GM12878 (cell line): Measurements from ENCODE around the gene LRRFIP2. TPM values are rescaled to one million over a fixed set of nuclear protein-coding genes. Genes with fewer than 3 reads are reported as not detected.
A peak's percentile ranks its signal among the peaks of the same experiment; 100 is the strongest.

Source experiments
- ATAC-seq: fragments of 200-7000 bp; cut with Tn5 transposase; 3 replicates; pipeline ENCODE4 v1.9.1; 2020; ENCODE audit warnings: mild to moderate bottlenecking, moderate library complexity
- BruUV-seq: library from RNA; stranded (reverse); fragments of 400-500 nt; replicated peaks from 2 replicates; lab custom pipeline; 2021; lab: Mats Ljungman, UMichigan
- CTCF ChIA-PET: fragments of 300-600 bp; sonication (Branson Sonifier 250); formaldehyde crosslinking; extraction: SDS; loops from one replicate; lab custom pipeline; 2021; ENCODE audit warnings: inconsistent platforms; lab: Yijun Ruan, JAX
- POLR2A ChIA-PET: fragments of 350-600 bp; formaldehyde crosslinking; extraction: SDS; loops from one replicate; lab custom pipeline; 2021; ENCODE audit warnings: inconsistent platforms; lab: Charles Lee
- RAD21 ChIA-PET: fragments of 300-600 bp; sonication (Branson Sonifier 250); formaldehyde crosslinking; loops from one replicate; lab custom pipeline; 2023; ENCODE audit warnings: antibody characterized with exemption; ENCODE audit not compliant: unreplicated experiment; lab: Charles Lee
- SMC1A ChIA-PET: fragments of 300-600 bp; sonication (Branson Sonifier 250); formaldehyde crosslinking; loops from one replicate; lab custom pipeline; 2023; ENCODE audit not compliant: unreplicated experiment, uncharacterized antibody; lab: Charles Lee
- DNase-seq: peaks from one replicate; pipeline ENCODE4 v3.0.0-alpha.2; 2011; ENCODE audit warnings: low read depth, low spot score
- FAIRE-seq: peaks from 3 replicates; lab custom pipeline; 2011; peaks lifted over from hg19 to GRCh38; lab: Jason Lieb, UNC
- H2AFZ ChIP-seq: 2 replicates; pipeline ENCODE4 v1.6.0; 2011; ENCODE audit warnings: low read depth, low read length, control low read depth; ENCODE audit not compliant: control insufficient read depth
- H3K27ac ChIP-seq: 2 replicates; pipeline ENCODE4 v1.5.1; 2011; ENCODE audit warnings: control low read depth; ENCODE audit not compliant: control insufficient read depth, insufficient read depth
- H3K27me3 ChIP-seq, 2 experiments: replicated peaks in 1 of 2; 2 replicates each; pipeline versions ENCODE4 v1.6.0 to v1.6.1; 2011; ENCODE audit warnings: low read length in 1 of 2; ENCODE audit not compliant: control insufficient read depth in 2 of 2, insufficient read depth in 2 of 2
- H3K36me3 ChIP-seq, 2 experiments: 2 replicates each; pipeline ENCODE4 v1.5.1; 2011; ENCODE audit warnings: low read length in 1 of 2; ENCODE audit not compliant: control insufficient read depth in 2 of 2, insufficient read depth in 2 of 2
- H3K4me1 ChIP-seq: 2 replicates; pipeline ENCODE4 v1.6.1; 2011; ENCODE audit warnings: mild to moderate bottlenecking, low read length, moderate library complexity, mixed read lengths; ENCODE audit not compliant: control insufficient read depth, insufficient read depth
- H3K4me2 ChIP-seq: 2 replicates; pipeline ENCODE4 v1.6.0; 2011; ENCODE audit warnings: control low read depth; ENCODE audit not compliant: control insufficient read depth, insufficient read depth
- H3K4me3 ChIP-seq: fragments of 200-600 bp; sonication (generic); 2 replicates; pipeline ENCODE4 v1.5.1; 2016
- H3K79me2 ChIP-seq: 2 replicates; pipeline ENCODE4 v1.6.0; 2011; ENCODE audit warnings: low read length; ENCODE audit not compliant: control insufficient read depth, insufficient read depth
- H3K9ac ChIP-seq: 2 replicates; pipeline ENCODE4 v1.8.0; 2011; ENCODE audit warnings: low read length, control low read depth, mixed read lengths; ENCODE audit not compliant: control insufficient read depth, insufficient read depth
- H3K9me3 ChIP-seq: replicated peaks from 3 replicates; pipeline ENCODE4 v1.5.1; 2011; ENCODE audit warnings: mild to moderate bottlenecking, low read length; ENCODE audit not compliant: control insufficient read depth, insufficient read depth
- H4K20me1 ChIP-seq: 2 replicates; pipeline ENCODE4 v1.6.0; 2011; ENCODE audit not compliant: control insufficient read depth, insufficient read depth
- BRCA1 ChIP-seq: IDR thresholded peaks from 2 replicates; pipeline ENCODE4 v1.6.1; 2011; ENCODE audit warnings: low read depth, low read length, improper control_type of control experiment
- HDAC2 ChIP-seq: fragments of 200-600 bp; sonication (generic); IDR thresholded peaks from 2 replicates; pipeline ENCODE4 v1.6.1; 2017
- MEF2B ChIP-seq: fragments of 450-650 bp; IDR thresholded peaks from 2 replicates; pipeline ENCODE4 v1.6.1; 2018; ENCODE audit warnings: mild to moderate bottlenecking, moderate library complexity; ENCODE audit not compliant: partially characterized antibody, poor library complexity, severe bottlenecking
- MXI1 ChIP-seq: fragments of 150-350 bp; IDR thresholded peaks from 2 replicates; pipeline ENCODE4 v1.6.1; 2011; ENCODE audit warnings: low read depth, mild to moderate bottlenecking, inconsistent platforms, low read length, improper control_type of control experiment
- NFXL1 ChIP-seq: fragments of 450-650 bp; IDR thresholded peaks from 2 replicates; pipeline ENCODE4 v1.6.1; 2017; ENCODE audit warnings: antibody characterized with exemption, mild to moderate bottlenecking, borderline replicate concordance
- NRF1 ChIP-seq: conservative IDR thresholded peaks from 2 replicates; pipeline ENCODE4 v1.6.1; 2011; ENCODE audit warnings: mild to moderate bottlenecking, low read depth, low read length, improper control_type of control experiment
- in situ Hi-C: fragments of 300-500 bp; cut with MboI; formaldehyde crosslinking; loops from 9 replicates; pipeline ENCODE4 v1.14.3; 2018; ENCODE audit warnings: mixed read lengths
- intact Hi-C: fragments of 100-400 bp; cut with micrococcal nuclease; formaldehyde crosslinking; loops from one replicate; pipeline ENCODE4 v1.14.2; 2022; ENCODE audit not compliant: unreplicated experiment
- polyA plus RNA-seq, 11 experiments: library from polyadenylated mRNA; depleted of rRNA in 4 of 11; unstranded in 6 of 11; stranded (reverse) in 5 of 11; fragments of >200 nt; fragmentation: Nextera tagmentation in 4 of 11; fragmentation: Illumina TruSeq in 1 of 11; extraction: Ambion mirVana in 4 of 11; extraction: Trizol in 1 of 11; gene quantifications; 1 replicate in 1 of 11; 2 replicates in 10 of 11; pipeline versions ENCODE4 v1.2.1 to v1.2.3, GENCODE V29; 2011 to 2016; ENCODE audit warnings: inconsistent platforms in 2 of 11, missing spikeins in 2 of 11, low read depth in 1 of 11
- total RNA-seq, 4 experiments: library from RNA; depleted of rRNA in 3 of 4; stranded (reverse); fragments of >200 nt in 3 of 4; fragmentation: Illumina TruSeq in 1 of 4; extraction: Trizol in 1 of 4; gene quantifications; 2 replicates each; pipeline versions ENCODE4 v1.2.1 to v1.2.3, GENCODE V29; 2013 to 2021
- TF ChIP-seq, protein P1 (sequence below): fragments of 450-650 bp; formaldehyde crosslinking; IDR thresholded peaks from 2 replicates; pipeline ENCODE4 v1.5.0; 2022; ENCODE audit warnings: mild to moderate bottlenecking, missing genetic modification characterization
- TF ChIP-seq, protein P2 (sequence below): fragments of 450-650 bp; IDR thresholded peaks from 2 replicates; pipeline ENCODE4 v1.6.1; 2018; ENCODE audit warnings: borderline replicate concordance, mild to moderate bottlenecking; ENCODE audit not compliant: partially characterized antibody
- TF ChIP-seq, protein P3 (sequence below): IDR thresholded peaks from 2 replicates; pipeline ENCODE4 v1.6.1; 2012; ENCODE audit warnings: low read depth, low read length, improper control_type of control experiment
- TF ChIP-seq, protein P4 (sequence below): fragments of 450-650 bp; formaldehyde crosslinking; IDR thresholded peaks from 2 replicates; pipeline ENCODE4 v1.4.0; 2022; ENCODE audit warnings: mild to moderate bottlenecking, moderate library complexity

Gene LRRFIP2
- total and polyA plus RNA-seq, 10 of the 15 experiments (the other 5 are each of a cell fraction or from before 2014, with no cell fraction given): 9.7 to 46.9 (median 38.1) TPM

DNA sequence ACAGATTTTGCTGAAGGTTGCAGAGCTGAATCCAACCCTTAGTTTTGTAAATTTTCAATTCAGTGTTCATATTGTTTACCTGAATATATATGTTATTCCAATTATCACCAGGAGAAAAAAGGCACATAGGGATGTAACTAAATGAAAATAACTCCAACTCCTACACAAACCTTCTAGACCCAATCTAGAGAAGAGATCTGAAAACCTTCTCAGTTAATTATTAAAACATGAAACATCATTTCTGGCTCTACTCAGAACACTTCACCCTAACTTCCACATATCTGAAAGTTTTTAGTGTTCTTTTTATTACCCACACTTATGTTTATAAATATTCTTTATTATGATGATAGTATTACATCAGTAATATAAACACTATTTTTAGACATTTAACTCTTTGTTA is 76.6 kb downstream of the LRRFIP2 start:
- ATAC-seq: peak; percentile 59
- H3K4me3 ChIP-seq: no peak overlapping the region
- intact Hi-C loops (no loop called here), in situ Hi-C loops (no loop called here)
- ChIA-PET SMC1A (interaction anchor here (1.0 to 2.5 kb wide), 3 partner anchors 9 to 116 kb away, joined by 3 to 6 read pairs (median 3); no protein-coding TSS in a partner anchor), RAD21 (interaction anchor here (0.5 to 0.9 kb wide), 2 partner anchors 26 to 42 kb away, joined by 3 to 4 read pairs; no protein-coding TSS in a partner anchor), CTCF (interaction anchor here (1.0 kb wide), 1 partner anchor 34 kb away, joined by 3 read pairs; no protein-coding TSS in a partner anchor), POLR2A (no interaction called here)
- BruUV-seq: no TSS peak
- no peaks in the 10 kb centered on the region for H4K20me1 ChIP-seq
- H3K4me1 ChIP-seq: no peaks in the 10 kb centered on the region
- H3K27ac ChIP-seq: no peak overlapping the region
- FAIRE-seq: no peak
- no peak overlapping the region for H3K9ac ChIP-seq
- H3K36me3 ChIP-seq: no peaks in the 10 kb centered on the region
- H3K27me3 ChIP-seq: no peaks in the 10 kb centered on the region
- H3K4me2 ChIP-seq: no peak overlapping the region
- H3K9me3 ChIP-seq: no peaks in the 10 kb centered on the region
- H3K79me2 ChIP-seq: no peaks in the 10 kb centered on the region
- no peak for DNase-seq
- H2AFZ ChIP-seq: no peak overlapping the region
- no peak for TF ChIP-seq MEF2B
- no peak for TF ChIP-seq NRF1
- TF ChIP-seq, protein P1, sequence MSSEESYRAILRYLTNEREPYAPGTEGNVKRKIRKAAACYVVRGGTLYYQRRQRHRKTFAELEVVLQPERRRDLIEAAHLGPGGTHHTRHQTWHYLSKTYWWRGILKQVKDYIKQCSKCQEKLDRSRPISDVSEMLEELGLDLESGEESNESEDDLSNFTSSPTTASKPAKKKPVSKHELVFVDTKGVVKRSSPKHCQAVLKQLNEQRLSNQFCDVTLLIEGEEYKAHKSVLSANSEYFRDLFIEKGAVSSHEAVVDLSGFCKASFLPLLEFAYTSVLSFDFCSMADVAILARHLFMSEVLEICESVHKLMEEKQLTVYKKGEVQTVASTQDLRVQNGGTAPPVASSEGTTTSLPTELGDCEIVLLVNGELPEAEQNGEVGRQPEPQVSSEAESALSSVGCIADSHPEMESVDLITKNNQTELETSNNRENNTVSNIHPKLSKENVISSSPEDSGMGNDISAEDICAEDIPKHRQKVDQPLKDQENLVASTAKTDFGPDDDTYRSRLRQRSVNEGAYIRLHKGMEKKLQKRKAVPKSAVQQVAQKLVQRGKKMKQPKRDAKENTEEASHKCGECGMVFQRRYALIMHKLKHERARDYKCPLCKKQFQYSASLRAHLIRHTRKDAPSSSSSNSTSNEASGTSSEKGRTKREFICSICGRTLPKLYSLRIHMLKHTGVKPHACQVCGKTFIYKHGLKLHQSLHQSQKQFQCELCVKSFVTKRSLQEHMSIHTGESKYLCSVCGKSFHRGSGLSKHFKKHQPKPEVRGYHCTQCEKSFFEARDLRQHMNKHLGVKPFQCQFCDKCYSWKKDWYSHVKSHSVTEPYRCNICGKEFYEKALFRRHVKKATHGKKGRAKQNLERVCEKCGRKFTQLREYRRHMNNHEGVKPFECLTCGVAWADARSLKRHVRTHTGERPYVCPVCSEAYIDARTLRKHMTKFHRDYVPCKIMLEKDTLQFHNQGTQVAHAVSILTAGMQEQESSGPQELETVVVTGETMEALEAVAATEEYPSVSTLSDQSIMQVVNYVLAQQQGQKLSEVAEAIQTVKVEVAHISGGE (CRISPR knock-in tag): no peak
- no peak for TF ChIP-seq NFXL1
- TF ChIP-seq, protein P2, sequence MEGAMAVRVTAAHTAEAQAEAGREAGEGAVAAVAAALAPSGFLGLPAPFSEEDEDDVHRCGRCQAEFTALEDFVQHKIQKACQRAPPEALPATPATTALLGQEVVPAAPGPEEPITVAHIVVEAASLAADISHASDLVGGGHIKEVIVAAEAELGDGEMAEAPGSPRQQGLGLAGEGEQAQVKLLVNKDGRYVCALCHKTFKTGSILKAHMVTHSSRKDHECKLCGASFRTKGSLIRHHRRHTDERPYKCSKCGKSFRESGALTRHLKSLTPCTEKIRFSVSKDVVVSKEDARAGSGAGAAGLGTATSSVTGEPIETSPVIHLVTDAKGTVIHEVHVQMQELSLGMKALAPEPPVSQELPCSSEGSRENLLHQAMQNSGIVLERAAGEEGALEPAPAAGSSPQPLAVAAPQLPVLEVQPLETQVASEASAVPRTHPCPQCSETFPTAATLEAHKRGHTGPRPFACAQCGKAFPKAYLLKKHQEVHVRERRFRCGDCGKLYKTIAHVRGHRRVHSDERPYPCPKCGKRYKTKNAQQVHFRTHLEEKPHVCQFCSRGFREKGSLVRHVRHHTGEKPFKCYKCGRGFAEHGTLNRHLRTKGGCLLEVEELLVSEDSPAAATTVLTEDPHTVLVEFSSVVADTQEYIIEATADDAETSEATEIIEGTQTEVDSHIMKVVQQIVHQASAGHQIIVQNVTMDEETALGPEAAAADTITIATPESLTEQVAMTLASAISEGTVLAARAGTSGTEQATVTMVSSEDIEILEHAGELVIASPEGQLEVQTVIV: no peak
- TF ChIP-seq MXI1: no peak
- no peak for TF ChIP-seq BRCA1
- TF ChIP-seq, protein P3, sequence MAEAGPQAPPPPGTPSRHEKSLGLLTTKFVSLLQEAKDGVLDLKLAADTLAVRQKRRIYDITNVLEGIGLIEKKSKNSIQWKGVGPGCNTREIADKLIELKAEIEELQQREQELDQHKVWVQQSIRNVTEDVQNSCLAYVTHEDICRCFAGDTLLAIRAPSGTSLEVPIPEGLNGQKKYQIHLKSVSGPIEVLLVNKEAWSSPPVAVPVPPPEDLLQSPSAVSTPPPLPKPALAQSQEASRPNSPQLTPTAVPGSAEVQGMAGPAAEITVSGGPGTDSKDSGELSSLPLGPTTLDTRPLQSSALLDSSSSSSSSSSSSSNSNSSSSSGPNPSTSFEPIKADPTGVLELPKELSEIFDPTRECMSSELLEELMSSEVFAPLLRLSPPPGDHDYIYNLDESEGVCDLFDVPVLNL: no peak
- TF ChIP-seq, protein P4, sequence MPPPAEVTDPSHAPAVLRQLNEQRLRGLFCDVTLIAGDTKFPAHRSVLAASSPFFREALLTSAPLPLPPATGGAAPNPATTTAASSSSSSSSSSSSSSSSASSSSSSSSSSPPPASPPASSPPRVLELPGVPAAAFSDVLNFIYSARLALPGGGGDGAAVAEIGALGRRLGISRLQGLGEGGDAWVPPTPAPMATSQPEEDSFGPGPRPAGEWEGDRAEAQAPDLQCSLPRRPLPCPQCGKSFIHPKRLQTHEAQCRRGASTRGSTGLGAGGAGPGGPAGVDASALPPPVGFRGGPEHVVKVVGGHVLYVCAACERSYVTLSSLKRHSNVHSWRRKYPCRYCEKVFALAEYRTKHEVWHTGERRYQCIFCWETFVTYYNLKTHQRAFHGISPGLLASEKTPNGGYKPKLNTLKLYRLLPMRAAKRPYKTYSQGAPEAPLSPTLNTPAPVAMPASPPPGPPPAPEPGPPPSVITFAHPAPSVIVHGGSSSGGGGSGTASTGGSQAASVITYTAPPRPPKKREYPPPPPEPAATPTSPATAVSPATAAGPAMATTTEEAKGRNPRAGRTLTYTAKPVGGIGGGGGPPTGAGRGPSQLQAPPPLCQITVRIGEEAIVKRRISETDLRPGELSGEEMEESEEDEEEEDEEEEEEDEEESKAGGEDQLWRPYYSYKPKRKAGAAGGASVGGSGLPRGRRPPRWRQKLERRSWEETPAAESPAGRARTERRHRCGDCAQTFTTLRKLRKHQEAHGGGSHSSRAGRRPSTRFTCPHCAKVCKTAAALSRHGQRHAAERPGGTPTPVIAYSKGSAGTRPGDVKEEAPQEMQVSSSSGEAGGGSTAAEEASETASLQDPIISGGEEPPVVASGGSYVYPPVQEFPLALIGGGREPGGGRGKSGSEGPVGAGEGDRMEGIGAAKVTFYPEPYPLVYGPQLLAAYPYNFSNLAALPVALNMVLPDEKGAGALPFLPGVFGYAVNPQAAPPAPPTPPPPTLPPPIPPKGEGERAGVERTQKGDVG (CRISPR knock-in tag): no peak
- no peak for TF ChIP-seq HDAC2
